Stomach (tissue), 9 donors: ENCODE measurements around the gene RNF121. TPM values are rescaled to one million over a fixed set of nuclear protein-coding genes. Genes with fewer than 3 reads are reported as not detected.

Experiments used
- DNase-seq, 2 donors: peaks; one replicate each; pipeline versions ENCODE4 v3.0.0 to v3.0.0-alpha.2; 2013 to 2019
- H3K27ac ChIP-seq, 5 donors: fragments of 200-600 bp in 4 of 5; sonication (generic) in 4 of 5; one replicate each; pipeline ENCODE4 v1.5.1; 2013 to 2019; ENCODE audit warnings: mild to moderate bottlenecking in 1 of 5, moderate library complexity in 1 of 5
- H3K27me3 ChIP-seq, 3 donors: fragments of 200-600 bp; sonication (generic); one replicate each; pipeline ENCODE4 v1.5.1; 2017 to 2019; ENCODE audit warnings: mixed run types in 1 of 3
- H3K36me3 ChIP-seq, 4 donors: fragments of 200-600 bp; sonication (generic); 1 replicate in 3 of 4; 2 replicates in 1 of 4; pipeline ENCODE4 v1.5.1; 2016 to 2019
- H3K4me1 ChIP-seq, 4 donors: fragments of 200-600 bp; sonication (generic); one replicate each; pipeline ENCODE4 v1.5.1; 2016 to 2019
- H3K4me3 ChIP-seq, 4 donors: fragments of 200-600 bp; sonication (generic) in 3 of 4; one replicate each; pipeline ENCODE4 v1.5.1; 2016 to 2019; ENCODE audit warnings: mild to moderate bottlenecking in 1 of 4
- H3K9me3 ChIP-seq, 4 donors: fragments of 200-600 bp; sonication (generic); one replicate each; pipeline ENCODE4 v1.5.1; 2016 to 2019
- EP300 ChIP-seq: sonication (generic); formaldehyde crosslinking; IDR thresholded peaks from one replicate; pipeline ENCODE4 v1.6.1; 2017; ENCODE audit warnings: antibody characterized with exemption
- POLR2A ChIP-seq, 4 donors: fragments of 450-650 bp; IDR thresholded peaks; one replicate each; pipeline ENCODE4 v1.6.1; 2016; ENCODE audit warnings: antibody characterized with exemption in 4 of 4, control low read depth in 2 of 4, mild to moderate bottlenecking in 1 of 4, moderate library complexity in 1 of 4
- POLR2AphosphoS5 ChIP-seq, 3 donors: sonication (generic); formaldehyde crosslinking; IDR thresholded peaks; one replicate each; pipeline ENCODE4 v1.6.1; 2016; ENCODE audit warnings: antibody characterized with exemption in 3 of 3
- WGBS, 5 donors: extraction: QIAGEN DNeasy Blood & Tissue Kit in 3 of 5; methylation state at CpG; one replicate each; pipeline versions ENCODE4 v1.1.5 to v1.1.7; 2013 to 2018; 5-methylcytosine and 5-hydroxymethylcytosine counted together
- intact Hi-C: fragments of 100-400 bp; cut with DNase I; formaldehyde crosslinking; loops from one replicate; pipeline ENCODE4 v1.15.1; 2023; ENCODE audit warnings: low total_unique reads
- polyA plus RNA-seq, 3 donors: library from polyadenylated mRNA; stranded (reverse); fragments of 200-250 nt; gene quantifications; one replicate each; pipeline ENCODE4 v1.2.3, GENCODE V29; 2013
- total RNA-seq, 5 donors: library from RNA; depleted of rRNA; stranded (reverse); fragments of >200 nt; gene quantifications; one replicate each; pipeline versions ENCODE4 v1.1.0 to v1.2.3, GENCODE V29; 2014 to 2016
- TF ChIP-seq, protein P1 (sequence below), 7 experiments: fragments of 450-650 bp in 4 of 7; fragments of 200-600 bp in 3 of 7; sonication (generic) in 3 of 7; IDR thresholded peaks; one replicate each; pipeline ENCODE4 v1.5.1; 2016 to 2019; ENCODE audit warnings: antibody characterized with exemption in 7 of 7, control low read depth in 2 of 7, mild to moderate bottlenecking in 1 of 7
- donor health status: healthy with polysubstance abuse.
- donor health status: Bipolar disorder and iron deficiency.
- donor health status: healthy.

The RNF121 gene
- total and polyA plus RNA-seq, 8 donors = 10.0 to 363 (median 20.8) TPM

DNA sequence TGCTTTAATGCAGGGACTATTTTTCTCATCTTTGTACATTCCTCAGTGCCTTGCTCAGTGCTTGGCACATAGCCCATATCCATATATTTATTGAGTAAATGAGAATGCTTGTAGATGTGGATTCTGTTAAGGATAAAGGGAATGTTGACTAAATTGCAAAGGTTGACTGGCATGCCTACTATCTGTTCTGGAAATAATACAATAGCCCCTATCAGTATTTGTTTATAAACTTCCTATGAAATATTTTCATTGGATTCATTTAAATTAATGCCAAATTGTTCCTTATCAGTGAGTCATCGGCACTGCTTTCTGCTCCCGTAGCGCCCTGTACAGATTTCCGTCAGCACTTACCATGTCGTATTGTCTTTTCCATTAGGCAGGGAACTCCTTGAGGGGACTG lies 8.0 kb downstream of the RNF121 start:
- TF ChIP-seq, protein P1, sequence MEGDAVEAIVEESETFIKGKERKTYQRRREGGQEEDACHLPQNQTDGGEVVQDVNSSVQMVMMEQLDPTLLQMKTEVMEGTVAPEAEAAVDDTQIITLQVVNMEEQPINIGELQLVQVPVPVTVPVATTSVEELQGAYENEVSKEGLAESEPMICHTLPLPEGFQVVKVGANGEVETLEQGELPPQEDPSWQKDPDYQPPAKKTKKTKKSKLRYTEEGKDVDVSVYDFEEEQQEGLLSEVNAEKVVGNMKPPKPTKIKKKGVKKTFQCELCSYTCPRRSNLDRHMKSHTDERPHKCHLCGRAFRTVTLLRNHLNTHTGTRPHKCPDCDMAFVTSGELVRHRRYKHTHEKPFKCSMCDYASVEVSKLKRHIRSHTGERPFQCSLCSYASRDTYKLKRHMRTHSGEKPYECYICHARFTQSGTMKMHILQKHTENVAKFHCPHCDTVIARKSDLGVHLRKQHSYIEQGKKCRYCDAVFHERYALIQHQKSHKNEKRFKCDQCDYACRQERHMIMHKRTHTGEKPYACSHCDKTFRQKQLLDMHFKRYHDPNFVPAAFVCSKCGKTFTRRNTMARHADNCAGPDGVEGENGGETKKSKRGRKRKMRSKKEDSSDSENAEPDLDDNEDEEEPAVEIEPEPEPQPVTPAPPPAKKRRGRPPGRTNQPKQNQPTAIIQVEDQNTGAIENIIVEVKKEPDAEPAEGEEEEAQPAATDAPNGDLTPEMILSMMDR (IDR thresholded peaks at IDR 0.05) = no peak
- TF ChIP-seq EP300 (no peak), POLR2A (IDR thresholded peaks at IDR 0.05) (no peak), POLR2AphosphoS5 (IDR thresholded peaks at IDR 0.05) (no peak)
- intact Hi-C loops = no loop called here
- no peak overlapping the region for H3K4me3 ChIP-seq
- no peak for DNase-seq
- peak overlapping the region in 4 of 5 donors; percentile 25 to 70 (median 50) for H3K27ac ChIP-seq
- peaks cover 0 to 4% (median 0%) of the 10 kb centered on the region in 4 donors for H3K36me3 ChIP-seq
- H3K4me1 ChIP-seq = peaks cover 15 to 75% (median 42%) of the 10 kb centered on the region in 4 donors
- H3K9me3 ChIP-seq = no peaks in the 10 kb centered on the region
- H3K27me3 ChIP-seq = no peaks in the 10 kb centered on the region
- WGBS, 5 donors = 21 to 35% (median 24%) methylated on average over 5 of the region's 5 CpGs

DNA sequence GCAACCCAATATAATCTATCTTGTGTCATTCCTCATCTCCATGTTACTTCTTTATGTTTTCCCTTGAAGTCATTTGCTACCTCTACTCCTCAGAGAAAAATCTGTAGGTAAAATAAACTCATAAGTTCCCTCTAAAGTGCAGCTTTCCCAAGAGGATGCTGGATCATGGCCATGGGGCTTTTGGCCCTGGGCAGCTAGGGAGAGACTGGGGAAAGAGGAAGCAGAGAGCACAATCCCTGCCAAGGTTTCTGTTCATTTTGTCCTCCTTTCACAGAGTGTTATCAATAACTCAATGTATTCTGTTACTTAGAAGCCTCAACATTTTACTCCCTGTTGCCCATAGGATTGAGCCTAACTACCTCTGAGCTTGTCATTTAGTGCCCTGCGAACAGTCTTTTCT lies 9.0 kb downstream of the RNF121 start:
- Histone ChIP-seq H3K9me3 (no peaks in the 10 kb centered on the region), H3K27ac (peak overlapping the region in 4 of 5 donors; percentile 25 to 70 (median 50)), H3K4me1 (peaks cover 15 to 65% (median 37%) of the 10 kb centered on the region in 4 donors), H3K4me3 (no peak overlapping the region), H3K36me3 (peaks cover 0 to 4% (median 0%) of the 10 kb centered on the region in 4 donors), H3K27me3 (no peaks in the 10 kb centered on the region)
- WGBS, 5 donors = 70 to 93% (median 88%) methylated on average over 1 of the region's 1 CpG
- DNase-seq = peak in 1 of 2 donors; percentile 53
- no peak for TF ChIP-seq POLR2A (IDR thresholded peaks at IDR 0.05)
- TF ChIP-seq EP300 = no peak
- TF ChIP-seq POLR2AphosphoS5 (IDR thresholded peaks at IDR 0.05) = no peak
- TF ChIP-seq, protein P1 (IDR thresholded peaks at IDR 0.05) = no peak
- intact Hi-C loops = no loop called here

DNA sequence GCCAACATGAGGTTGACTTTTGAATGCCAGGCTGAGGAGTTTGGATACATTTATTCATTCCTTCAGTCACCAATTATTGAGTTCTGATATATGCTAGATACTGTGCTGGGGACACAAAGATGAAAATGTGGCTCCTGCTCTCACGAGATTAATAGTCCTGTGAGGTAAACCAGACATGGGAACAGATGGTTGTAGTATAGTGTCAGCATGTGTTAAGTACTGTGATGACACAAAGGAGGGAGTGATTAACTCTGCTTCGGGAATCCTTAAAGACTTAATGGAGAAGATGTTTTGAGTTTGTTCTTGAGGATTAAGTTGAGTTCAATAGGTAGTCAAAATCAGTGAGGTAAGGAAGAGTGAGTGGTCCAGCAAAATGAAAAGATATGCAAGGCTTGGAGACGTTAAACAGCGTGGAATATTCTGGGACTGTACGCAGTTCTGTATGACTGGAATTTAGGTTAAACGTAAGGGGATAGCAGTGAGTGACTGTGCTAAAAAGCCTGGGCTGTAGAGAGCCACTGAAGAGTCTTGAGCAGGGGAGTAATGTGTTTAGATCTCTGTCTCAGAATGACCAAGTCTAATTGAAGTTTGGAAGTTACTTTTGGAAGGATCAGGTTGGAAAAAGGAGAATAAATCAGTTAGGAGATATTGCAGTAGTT lies 11.8 kb downstream of the RNF121 start:
- intact Hi-C loops = no loop called here

DNA sequence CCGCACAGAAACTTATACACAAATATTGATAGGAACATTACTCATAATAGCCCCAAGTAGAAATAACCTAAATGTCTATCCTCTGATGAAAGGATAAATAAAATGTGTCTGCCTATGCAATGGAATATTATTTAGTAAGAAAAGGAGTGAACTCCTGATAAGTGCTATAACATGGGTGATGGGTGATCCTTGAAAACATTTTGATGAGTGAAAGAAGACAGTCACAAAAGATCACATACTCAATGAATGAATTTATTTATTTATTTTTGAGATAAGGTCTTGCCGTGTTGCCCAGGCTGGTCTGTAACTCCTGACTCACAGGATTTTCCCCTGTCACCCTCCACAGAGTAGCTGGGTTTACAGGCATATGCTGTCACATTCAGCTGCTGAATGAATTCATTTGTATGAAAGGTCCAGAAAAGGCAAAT lies 17.3 kb downstream of the RNF121 start:
- Histone ChIP-seq H3K4me1 (peaks cover 17 to 52% (median 34%) of the 10 kb centered on the region in 4 donors), H3K27me3 (no peaks in the 10 kb centered on the region), H3K36me3 (no peaks in the 10 kb centered on the region), H3K27ac (no peak overlapping the region), H3K4me3 (no peak overlapping the region), H3K9me3 (no peaks in the 10 kb centered on the region)
- intact Hi-C loops = no loop called here
- no peak for DNase-seq
- WGBS, 5 donors = 26 to 56% (median 39%) methylated on average over 2 of the region's 2 CpGs
- no peak for TF ChIP-seq POLR2A (IDR thresholded peaks at IDR 0.05)
- TF ChIP-seq EP300 = no peak
- TF ChIP-seq, protein P1 (IDR thresholded peaks at IDR 0.05) = no peak
- no peak for TF ChIP-seq POLR2AphosphoS5 (IDR thresholded peaks at IDR 0.05)

More for the DNA sequence above, 11.8 kb downstream of the RNF121 start:
- Histone ChIP-seq H3K4me3 (no peak overlapping the region), H3K27me3 (no peaks in the 10 kb centered on the region), H3K36me3 (peaks cover 0 to 4% (median 0%) of the 10 kb centered on the region in 4 donors), H3K27ac (no peak overlapping the region), H3K9me3 (no peaks in the 10 kb centered on the region), H3K4me1 (peaks cover 15 to 54% (median 29%) of the 10 kb centered on the region in 4 donors)
- WGBS, 5 donors = 79 to 93% (median 87%) methylated on average over 6 of the region's 6 CpGs
- no peak for TF ChIP-seq POLR2AphosphoS5 (IDR thresholded peaks at IDR 0.05)
- no peak for TF ChIP-seq EP300
- no peak for DNase-seq

DNA sequence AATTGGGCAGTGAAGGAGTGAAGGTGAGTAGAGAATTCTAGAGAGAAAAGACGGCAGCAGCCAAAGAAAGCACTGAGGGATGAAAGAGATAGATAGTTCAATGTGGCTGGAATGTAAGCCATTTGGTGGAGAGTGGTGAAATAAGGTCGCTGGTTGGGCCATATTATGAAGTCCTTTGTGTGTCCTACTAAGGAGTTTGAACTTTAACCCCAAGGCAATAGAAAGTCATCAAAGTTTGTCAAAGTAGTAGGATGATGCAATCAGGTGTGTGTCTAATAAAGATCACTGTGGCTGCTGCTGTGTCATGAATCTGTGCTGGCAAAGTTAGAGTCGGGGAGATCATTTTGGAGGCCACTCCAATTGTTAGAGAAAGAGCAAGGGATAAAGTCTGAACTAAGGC lies 18.7 kb downstream of the RNF121 start:
- TF ChIP-seq, protein P1 (IDR thresholded peaks at IDR 0.05) = no peak
- TF ChIP-seq EP300 (no peak), POLR2AphosphoS5 (IDR thresholded peaks at IDR 0.05) (no peak), POLR2A (IDR thresholded peaks at IDR 0.05) (no peak)
- Histone ChIP-seq H3K27me3 (no peaks in the 10 kb centered on the region), H3K4me3 (no peak overlapping the region), H3K27ac (no peak overlapping the region), H3K9me3 (no peaks in the 10 kb centered on the region), H3K4me1 (peaks cover 17 to 52% (median 34%) of the 10 kb centered on the region in 4 donors), H3K36me3 (no peaks in the 10 kb centered on the region)
- DNase-seq = no peak
- WGBS, 5 donors = 81 to 90% (median 88%) methylated on average over 3 of the region's 3 CpGs
- intact Hi-C loops = no loop called here
